H9 (cell line): ENCODE measurements around the gene SETDB2. TPM values are rescaled to one million over a fixed set of nuclear protein-coding genes. Genes with fewer than 3 reads are reported as not detected.

Experiments used
- DNase-seq: peaks from one replicate; pipeline ENCODE4 v3.0.0-alpha.2; 2017
- H2AFZ ChIP-seq: one replicate; pipeline ENCODE4 v1.6.1; 2013; ENCODE audit warnings: mild to moderate bottlenecking, low read length, control low read depth, moderate library complexity
- H2AK5ac ChIP-seq: 2 replicates; pipeline ENCODE4 v1.6.1; 2013; ENCODE audit warnings: low read length, control low read depth, mixed read lengths; ENCODE audit not compliant: insufficient read length
- H2BK120ac ChIP-seq: one replicate; pipeline ENCODE4 v1.6.1; 2013; ENCODE audit warnings: low read depth, mild to moderate bottlenecking, low read length, control low read depth, inconsistent platforms; ENCODE audit not compliant: poor library complexity, severe bottlenecking
- H2BK12ac ChIP-seq: 2 replicates; pipeline ENCODE4 v1.6.1; 2013; ENCODE audit warnings: low read length, control low read depth, mixed read lengths, low read depth; ENCODE audit not compliant: insufficient read length
- H2BK15ac ChIP-seq: 2 replicates; pipeline ENCODE4 v1.6.1; 2013; ENCODE audit warnings: low read depth, low read length, control low read depth
- H2BK20ac ChIP-seq: one replicate; pipeline ENCODE4 v1.6.1; 2013; ENCODE audit warnings: low read depth, mild to moderate bottlenecking, low read length, control low read depth, inconsistent platforms; ENCODE audit not compliant: poor library complexity, severe bottlenecking
- H2BK5ac ChIP-seq: 2 replicates; pipeline ENCODE4 v1.6.1; 2013; ENCODE audit warnings: low read length, control low read depth, mixed read lengths; ENCODE audit not compliant: insufficient read length
- H3K14ac ChIP-seq: 2 replicates; pipeline ENCODE4 v1.6.1; 2013; ENCODE audit warnings: low read length, control low read depth; ENCODE audit not compliant: insufficient read depth
- H3K18ac ChIP-seq: 2 replicates; pipeline ENCODE4 v1.6.1; 2013; ENCODE audit warnings: low read depth, mild to moderate bottlenecking, mixed read lengths, low read length, control low read depth; ENCODE audit not compliant: insufficient read length
- H3K23ac ChIP-seq: 2 replicates; pipeline ENCODE4 v1.6.1; 2013; ENCODE audit warnings: low read length, control low read depth, mixed read lengths, low read depth; ENCODE audit not compliant: insufficient read length
- H3K23me2 ChIP-seq: 2 replicates; pipeline ENCODE4 v1.6.1; 2013; ENCODE audit warnings: low read depth, mild to moderate bottlenecking, mixed read lengths, low read length, control low read depth; ENCODE audit not compliant: insufficient read length, poor library complexity, severe bottlenecking
- H3K27ac ChIP-seq: 2 replicates; pipeline ENCODE4 v1.5.1; 2013; ENCODE audit warnings: low read length, control low read depth, mixed read lengths, low read depth; ENCODE audit not compliant: insufficient read length
- H3K27me3 ChIP-seq: 2 replicates; pipeline ENCODE4 v1.6.1; 2013; ENCODE audit warnings: low read length, control low read depth, inconsistent platforms; ENCODE audit not compliant: insufficient read depth
- H3K4ac ChIP-seq: 2 replicates; pipeline ENCODE4 v1.6.1; 2013; ENCODE audit warnings: low read depth, mild to moderate bottlenecking, control low read depth, inconsistent platforms, low read length, moderate library complexity
- H3K4me1 ChIP-seq: 2 replicates; pipeline ENCODE4 v1.6.1; 2013; ENCODE audit warnings: low read length, control low read depth, inconsistent platforms; ENCODE audit not compliant: insufficient read depth
- H3K4me2 ChIP-seq: 2 replicates; pipeline ENCODE4 v1.6.1; 2013; ENCODE audit warnings: low read length, control low read depth, mixed read lengths; ENCODE audit not compliant: insufficient read length, insufficient read depth
- H3K56ac ChIP-seq: 2 replicates; pipeline ENCODE4 v1.6.1; 2013; ENCODE audit warnings: low read depth, mild to moderate bottlenecking, mixed read lengths, low read length, control low read depth; ENCODE audit not compliant: insufficient read length
- H3K79me1 ChIP-seq: 2 replicates; pipeline ENCODE4 v1.6.1; 2013; ENCODE audit warnings: low read depth, mild to moderate bottlenecking, moderate library complexity, low read length, control low read depth, inconsistent platforms; ENCODE audit not compliant: insufficient read depth, poor library complexity, severe bottlenecking
- H3K79me2 ChIP-seq: 2 replicates; pipeline ENCODE4 v1.6.1; 2013; ENCODE audit warnings: low read length, control low read depth, inconsistent platforms; ENCODE audit not compliant: insufficient read depth
- H3K9ac ChIP-seq: 2 replicates; pipeline ENCODE4 v1.6.1; 2013; ENCODE audit warnings: low read length, control low read depth, mixed read lengths; ENCODE audit not compliant: insufficient read length; ENCODE audit errors: extremely low read depth
- H3K9me3 ChIP-seq: one replicate; pipeline ENCODE4 v1.6.1; 2013; ENCODE audit warnings: low read depth, low read length, inconsistent platforms; ENCODE audit not compliant: control insufficient read depth
- H3T11ph ChIP-seq: one replicate; pipeline ENCODE4 v1.6.1; 2013; ENCODE audit warnings: mild to moderate bottlenecking, low read length, control low read depth, inconsistent platforms
- H4K20me1 ChIP-seq: one replicate; pipeline ENCODE4 v1.6.1; 2013; ENCODE audit not compliant: control insufficient read depth, insufficient read length, insufficient read depth
- H4K5ac ChIP-seq: 2 replicates; pipeline ENCODE4 v1.6.1; 2013; ENCODE audit warnings: low read depth, mild to moderate bottlenecking, mixed read lengths, low read length, control low read depth; ENCODE audit not compliant: insufficient read length
- H4K8ac ChIP-seq: replicated peaks from 2 replicates; pipeline ENCODE4 v1.6.1; 2013; ENCODE audit warnings: low read length, control low read depth, mixed read lengths, low read depth; ENCODE audit not compliant: insufficient read length
- H4K91ac ChIP-seq: 2 replicates; pipeline ENCODE4 v1.6.1; 2013; ENCODE audit warnings: low read depth, mild to moderate bottlenecking, moderate library complexity, mixed read lengths, low read length, control low read depth; ENCODE audit not compliant: insufficient read length
- H3K27ac Mint-ChIP-seq, 3 experiments: 2 replicates in 2 of 3; 3 replicates in 1 of 3; pipeline ENCODE4 v1.8.0; 2020 to 2021; ENCODE audit warnings: mixed read lengths in 3 of 3, mild to moderate bottlenecking in 1 of 3, moderate library complexity in 1 of 3
- H3K27me3 Mint-ChIP-seq: 2 replicates; pipeline ENCODE4 v1.8.0; 2021; ENCODE audit warnings: low read depth, mild to moderate bottlenecking, moderate library complexity, mixed read lengths
- H3K36me3 Mint-ChIP-seq, 3 experiments: 2 replicates in 2 of 3; 3 replicates in 1 of 3; pipeline ENCODE4 v1.8.0; 2020 to 2021; ENCODE audit warnings: low read depth in 3 of 3, mixed read lengths in 3 of 3; ENCODE audit not compliant: insufficient read depth in 1 of 3
- H3K4me1 Mint-ChIP-seq, 2 experiments: 2 replicates each; pipeline ENCODE4 v1.8.0; 2020; ENCODE audit warnings: mixed read lengths in 2 of 2
- H3K4me3 Mint-ChIP-seq, 2 experiments: 2 replicates in 1 of 2; 3 replicates in 1 of 2; pipeline ENCODE4 v1.8.0; 2020 to 2021; ENCODE audit warnings: mild to moderate bottlenecking in 2 of 2, mixed read lengths in 2 of 2, moderate library complexity in 1 of 2
- H3K9me3 Mint-ChIP-seq, 2 experiments: 2 replicates in 1 of 2; 3 replicates in 1 of 2; pipeline ENCODE4 v1.8.0; 2020; ENCODE audit warnings: mild to moderate bottlenecking in 2 of 2, mixed read lengths in 2 of 2, moderate library complexity in 1 of 2
- CTCF ChIP-seq: fragments of 200-600 bp; sonication (generic); conservative IDR thresholded peaks from 3 replicates; pipeline ENCODE4 v1.8.0; 2021; ENCODE audit warnings: antibody characterized with exemption, mild to moderate bottlenecking
- WGBS: extraction: QIAGEN DNeasy Blood & Tissue Kit; methylation state at CpG from one replicate; pipeline ENCODE4 v1.1.7; 2013; ENCODE audit warnings: missing lambda C conversion rate, low lambda C conversion rate, mixed read lengths; ENCODE audit not compliant: insufficient read length; ENCODE audit errors: extremely low coverage; 5-methylcytosine and 5-hydroxymethylcytosine counted together
- total RNA-seq: library from RNA; stranded (reverse); gene quantifications from 2 replicates; pipeline ENCODE4 v1.2.1, GENCODE V29; 2021

Gene SETDB2
- total RNA-seq, 1 experiment from 2014 or later = 5.7 TPM

- H2AFZ ChIP-seq = no peak overlapping the region
- H3K23me2 ChIP-seq = no peaks in the 10 kb centered on the region
- no CpG with 5 or more reads among the region's 2 CpGs for WGBS
- H4K8ac ChIP-seq = no peak overlapping the region
- H2BK15ac ChIP-seq = no peak overlapping the region
- H3K27ac ChIP-seq = no peak overlapping the region
- H2BK120ac ChIP-seq = no peak overlapping the region
- no peak overlapping the region for H2BK12ac ChIP-seq
- H3K79me1 ChIP-seq = no peaks in the 10 kb centered on the region
- H3K18ac ChIP-seq = no peak overlapping the region
- H4K20me1 ChIP-seq = no peaks in the 10 kb centered on the region
- no peak overlapping the region; a peak in 1 of 7 replicates for H3K27ac Mint-ChIP-seq
- no peaks in the 10 kb centered on the region for H3K9me3 ChIP-seq
- no peak for TF ChIP-seq CTCF
- no peaks in the 10 kb centered on the region for H3K27me3 ChIP-seq
- DNase-seq = no peak
- H3K56ac ChIP-seq = no peak overlapping the region
- no peak overlapping the region for H4K91ac ChIP-seq
- H4K5ac ChIP-seq = no peak overlapping the region
- no peak overlapping the region for H3T11ph ChIP-seq
- H2BK20ac ChIP-seq = no peak overlapping the region
- no peak overlapping the region for H2BK5ac ChIP-seq
- H3K4me1 ChIP-seq = no peaks in the 10 kb centered on the region
- H3K36me3 Mint-ChIP-seq = peaks cover 0 to 3% (median 0%) of the 10 kb centered on the region in 3 experiments; a peak in 1 of 7 replicates
- H3K9me3 Mint-ChIP-seq = no peaks in the 10 kb centered on the region
- H3K27me3 Mint-ChIP-seq = no peaks in the 10 kb centered on the region
- H3K4ac ChIP-seq = no peak overlapping the region
- H3K4me2 ChIP-seq = no peak overlapping the region
- no peaks in the 10 kb centered on the region for H3K79me2 ChIP-seq
- peaks cover 0 to 2% of the 10 kb centered on the region in 2 experiments; a peak in 1 of 4 replicates for H3K4me1 Mint-ChIP-seq
- no peak overlapping the region for H3K14ac ChIP-seq
- no peak overlapping the region for H3K4me3 Mint-ChIP-seq
- H3K23ac ChIP-seq = no peak overlapping the region
- H3K9ac ChIP-seq = no peak overlapping the region
- H2AK5ac ChIP-seq = no peak overlapping the region
Observed at GRCh38 chr13:49512578-49512977, 68.5 kb downstream of the SETDB2 start.
